PC-9 (cell line): Measurements from ENCODE around the gene RIMS4.

Source experiments
- EZH2 ChIP-seq: fragments of 200-600 bp; sonication (generic); IDR thresholded peaks from 2 replicates; pipeline ENCODE4 v1.8.0; 2017; ENCODE audit warnings: antibody characterized with exemption, low read depth
- TF ChIP-seq, protein P1 (sequence below): fragments of 200-600 bp; sonication (generic); conservative IDR thresholded peaks from 2 replicates; pipeline ENCODE4 v1.6.1; 2017; ENCODE audit warnings: mixed run types, antibody characterized with exemption, mild to moderate bottlenecking, moderate library complexity

DNA sequence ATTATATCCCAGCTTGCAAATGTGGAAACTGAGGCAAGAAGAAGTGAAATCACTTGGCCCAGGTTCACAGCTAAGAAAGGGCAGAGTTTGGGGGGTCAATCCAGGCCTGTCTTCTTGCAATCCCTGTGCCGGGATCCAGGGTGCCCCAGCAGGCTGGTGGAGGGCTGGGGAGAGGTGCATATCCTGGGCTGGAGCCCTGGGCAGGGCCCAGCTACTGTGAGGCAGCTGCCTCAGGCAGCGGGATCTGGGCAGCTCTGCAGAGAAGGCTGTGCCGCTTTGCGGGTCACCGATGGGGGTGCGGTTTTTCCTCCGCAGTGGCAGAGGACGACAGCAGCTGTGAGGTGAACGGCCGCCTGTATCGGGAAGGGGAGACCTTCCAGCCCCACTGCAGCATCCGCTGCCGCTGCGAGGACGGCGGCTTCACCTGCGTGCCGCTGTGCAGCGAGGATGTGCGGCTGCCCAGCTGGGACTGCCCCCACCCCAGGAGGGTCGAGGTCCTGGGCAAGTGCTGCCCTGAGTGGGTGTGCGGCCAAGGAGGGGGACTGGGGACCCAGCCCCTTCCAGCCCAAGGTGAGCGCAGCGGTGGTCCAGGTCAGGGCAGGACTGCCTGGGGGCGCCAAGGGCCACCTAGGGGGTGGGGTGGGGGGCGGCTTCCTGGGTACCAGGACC is 85.8 kb downstream of the RIMS4 start:
- TF ChIP-seq, protein P1, sequence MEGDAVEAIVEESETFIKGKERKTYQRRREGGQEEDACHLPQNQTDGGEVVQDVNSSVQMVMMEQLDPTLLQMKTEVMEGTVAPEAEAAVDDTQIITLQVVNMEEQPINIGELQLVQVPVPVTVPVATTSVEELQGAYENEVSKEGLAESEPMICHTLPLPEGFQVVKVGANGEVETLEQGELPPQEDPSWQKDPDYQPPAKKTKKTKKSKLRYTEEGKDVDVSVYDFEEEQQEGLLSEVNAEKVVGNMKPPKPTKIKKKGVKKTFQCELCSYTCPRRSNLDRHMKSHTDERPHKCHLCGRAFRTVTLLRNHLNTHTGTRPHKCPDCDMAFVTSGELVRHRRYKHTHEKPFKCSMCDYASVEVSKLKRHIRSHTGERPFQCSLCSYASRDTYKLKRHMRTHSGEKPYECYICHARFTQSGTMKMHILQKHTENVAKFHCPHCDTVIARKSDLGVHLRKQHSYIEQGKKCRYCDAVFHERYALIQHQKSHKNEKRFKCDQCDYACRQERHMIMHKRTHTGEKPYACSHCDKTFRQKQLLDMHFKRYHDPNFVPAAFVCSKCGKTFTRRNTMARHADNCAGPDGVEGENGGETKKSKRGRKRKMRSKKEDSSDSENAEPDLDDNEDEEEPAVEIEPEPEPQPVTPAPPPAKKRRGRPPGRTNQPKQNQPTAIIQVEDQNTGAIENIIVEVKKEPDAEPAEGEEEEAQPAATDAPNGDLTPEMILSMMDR: no peak
- TF ChIP-seq EZH2: no peak
